Activated CD8-positive, alpha-beta memory T cell treated with anti-CD3 and anti-CD28 coated beads, Interleukin-2, amount 50 U/mL, for 48 hours (primary cell): ENCODE data around the gene INPP4A.
"Not testable (repeated sequence)": the region's sequence is repeated elsewhere in the genome, so short reads cannot be mapped to it uniquely, and the experiment has no call there.

Experiments
- DNase-seq: peaks from one replicate; pipeline ENCODE4 v3.0.0-alpha.2; 2020

Gene INPP4A

DNA sequence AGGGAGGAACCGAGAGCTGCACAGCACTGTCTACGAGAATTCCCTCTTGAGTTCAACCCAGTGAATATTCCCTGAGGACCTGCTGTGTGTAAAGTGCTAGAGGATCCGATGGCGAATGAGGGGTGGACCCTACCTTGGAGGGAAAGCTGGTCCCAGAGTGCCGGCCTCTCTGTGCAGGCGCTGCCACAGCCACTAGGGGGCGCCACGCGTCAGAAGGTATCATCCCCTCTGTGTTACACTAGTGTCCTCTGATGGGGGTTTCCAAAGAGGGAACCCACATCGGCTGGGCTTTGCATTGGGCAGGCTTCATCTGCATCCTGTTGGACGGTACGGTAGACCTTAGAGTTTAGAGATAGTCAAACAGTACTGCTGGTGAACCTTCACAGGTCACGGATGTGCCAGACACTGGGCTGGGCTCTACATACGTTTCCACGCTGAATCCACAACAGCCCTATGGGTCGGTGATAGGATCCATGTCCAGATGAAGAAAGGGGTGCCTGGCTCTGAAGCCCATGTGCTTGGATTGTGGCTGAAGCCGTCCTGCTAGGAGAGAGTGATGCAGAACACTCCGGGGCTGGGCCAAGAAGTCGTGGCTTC, 124.6 kb downstream of the INPP4A start:
- DNase-seq, result peak; percentile 96

GRCh38 chr2:98569915-98570314, 125.3 kb downstream of the INPP4A start:
- DNase-seq, result no peak

GRCh38 chr2:98570356-98570755, 125.7 kb downstream of the INPP4A start:
- no peak for DNase-seq

DNA sequence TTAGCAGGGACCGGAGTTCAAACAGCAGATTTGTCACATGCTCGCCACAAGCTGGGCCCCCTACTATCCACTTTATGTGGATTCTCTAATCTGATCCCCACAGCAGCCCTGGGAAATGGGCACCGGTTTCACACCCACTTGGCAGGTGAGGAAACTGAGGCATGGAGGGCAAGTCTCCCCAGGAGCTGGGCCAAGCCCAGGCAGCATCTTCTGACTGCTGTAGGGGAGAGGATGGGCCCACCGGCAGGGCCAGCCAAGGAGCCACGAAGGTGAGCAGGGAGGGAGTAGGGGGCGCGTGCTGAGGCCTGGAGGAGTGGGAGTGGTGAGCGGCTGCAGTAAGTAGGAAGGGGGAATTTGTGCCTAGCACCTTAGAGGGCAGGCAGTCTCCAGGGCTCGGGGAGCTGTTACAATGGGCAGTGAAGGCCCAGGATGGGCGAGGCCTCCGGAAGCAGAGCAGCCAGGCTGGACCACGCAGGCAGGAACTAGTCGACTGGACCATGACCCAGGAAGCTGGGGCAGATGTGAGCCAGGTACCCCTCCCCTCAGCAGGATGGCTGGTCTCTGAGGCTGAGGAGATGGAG, 126.6 kb downstream of the INPP4A start:
- no peak for DNase-seq

- DNase-seq, result no peak
These were observed 127.1 kb downstream of the INPP4A start for GRCh38 chr2:98571796-98572195.

DNA sequence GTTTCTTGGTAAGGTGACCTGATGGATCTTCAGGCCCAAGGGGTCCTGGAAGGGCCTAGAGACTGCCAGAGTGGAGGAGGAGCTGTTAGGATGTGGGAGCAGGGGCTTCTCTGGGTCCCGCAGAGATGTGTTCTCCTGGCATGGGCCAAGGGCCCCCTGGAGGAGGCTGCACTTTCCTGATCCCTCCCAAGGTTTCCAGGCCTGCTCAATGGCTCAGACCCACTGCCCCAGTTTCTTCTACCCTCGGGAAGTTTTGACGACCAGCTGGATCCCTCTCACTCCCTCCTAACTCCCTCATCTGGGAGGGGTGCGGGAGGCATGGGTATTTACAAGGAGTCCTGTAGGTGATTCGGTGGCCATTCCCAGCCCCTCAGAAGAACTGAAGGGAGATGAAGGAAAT, 127.6 kb downstream of the INPP4A start:
- DNase-seq, result no peak

- no peak for DNase-seq
These were observed 128.0 kb downstream of the INPP4A start for GRCh38 chr2:98572676-98573075.

DNA sequence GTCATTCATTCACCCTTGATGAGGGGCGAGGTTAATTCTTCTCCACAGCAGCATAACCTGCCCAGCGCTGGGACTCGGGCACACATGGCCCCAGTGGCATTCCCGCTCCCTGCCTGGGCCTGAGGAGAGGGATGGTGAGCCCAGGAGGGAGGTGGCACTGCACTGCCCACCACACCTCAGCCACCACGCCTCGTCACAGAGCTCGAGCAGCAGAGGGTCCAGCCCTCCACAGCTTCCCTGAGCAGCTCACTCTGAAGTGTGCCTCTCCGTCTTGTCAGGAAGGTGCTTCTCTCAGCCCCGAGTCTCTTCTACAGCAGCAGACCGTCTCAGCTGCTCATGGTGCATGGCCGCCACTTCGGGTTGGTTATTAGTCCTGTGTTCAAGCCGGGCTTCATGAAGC, 128.8 kb downstream of the INPP4A start:
- DNase-seq, result peak; percentile 33

DNA sequence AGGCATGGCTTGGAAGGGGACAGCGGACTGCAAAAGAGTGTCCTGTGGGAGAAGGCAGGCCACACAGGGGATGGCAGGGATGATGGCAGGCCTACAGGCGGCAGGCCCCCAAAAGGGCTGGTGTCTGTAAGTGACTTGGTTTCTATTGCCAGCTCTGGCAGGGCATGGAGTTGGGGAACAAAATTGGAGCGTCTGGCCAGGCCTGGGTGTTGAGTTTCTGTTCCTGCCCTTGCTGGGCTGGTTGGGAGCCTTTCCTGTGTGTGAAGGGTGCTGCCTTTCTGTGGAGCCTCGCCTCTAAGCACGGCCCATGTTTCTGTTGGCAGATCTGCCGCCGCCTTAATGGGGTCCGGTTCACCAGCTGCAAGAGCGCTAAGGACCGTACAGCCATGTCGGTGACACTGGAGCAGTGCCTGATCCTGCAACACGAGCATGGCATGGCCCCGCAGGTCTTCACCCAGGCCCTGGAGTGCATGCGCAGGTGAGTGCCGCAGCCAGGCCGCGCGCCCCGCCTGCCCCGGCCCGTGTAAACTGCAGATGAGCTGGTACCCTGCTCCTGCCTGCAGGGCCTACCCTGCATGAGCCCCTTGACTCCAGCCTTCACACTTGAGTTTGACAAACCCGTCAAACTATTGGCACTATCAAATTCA, 132.1 kb downstream of the INPP4A start:
- DNase-seq, result no peak

GRCh38 chr2:98577313-98577712, 132.7 kb downstream of the INPP4A start:
- DNase-seq, result no peak

- DNase-seq, result peak; percentile 25
These were observed 133.6 kb downstream of the INPP4A start for GRCh38 chr2:98578231-98578630.

GRCh38 chr2:98579926-98580325, 135.3 kb downstream of the INPP4A start:
- no peak for DNase-seq

GRCh38 chr2:98580656-98581284, 136.1 kb downstream of the INPP4A start:
- no peak for DNase-seq

GRCh38 chr2:98582523-98582922, 137.9 kb downstream of the INPP4A start:
- no peak for DNase-seq

DNA sequence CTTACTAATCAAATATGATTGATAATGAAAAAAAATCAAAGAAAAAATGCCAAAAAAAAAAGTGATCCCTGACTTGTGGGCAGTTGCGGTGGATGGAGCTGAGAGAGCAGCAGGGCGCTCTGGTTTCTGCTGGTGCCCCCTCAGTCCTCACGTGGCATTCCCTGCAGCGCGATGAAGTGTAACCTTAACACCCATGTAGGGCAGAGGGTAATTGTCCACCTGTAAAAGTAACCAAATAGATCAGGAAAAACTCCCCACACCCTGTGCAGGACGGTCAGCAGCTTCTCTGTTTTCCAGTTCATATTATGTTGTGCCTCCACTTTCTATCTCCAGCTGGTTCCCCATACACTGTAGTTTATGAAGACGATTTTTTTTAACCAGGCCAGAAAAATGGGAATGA, 138.6 kb downstream of the INPP4A start:
- DNase-seq, result no peak

- DNase-seq, result no peak
These were observed 139.4 kb downstream of the INPP4A start for GRCh38 chr2:98583816-98584618.

- no peak for DNase-seq
These were observed 140.7 kb downstream of the INPP4A start for GRCh38 chr2:98585386-98585785.

GRCh38 chr2:98586551-98587140, 142.0 kb downstream of the INPP4A start:
- no peak for DNase-seq

- no peak for DNase-seq
These were observed 144.3 kb downstream of the INPP4A start for GRCh38 chr2:98588880-98589431.

DNA sequence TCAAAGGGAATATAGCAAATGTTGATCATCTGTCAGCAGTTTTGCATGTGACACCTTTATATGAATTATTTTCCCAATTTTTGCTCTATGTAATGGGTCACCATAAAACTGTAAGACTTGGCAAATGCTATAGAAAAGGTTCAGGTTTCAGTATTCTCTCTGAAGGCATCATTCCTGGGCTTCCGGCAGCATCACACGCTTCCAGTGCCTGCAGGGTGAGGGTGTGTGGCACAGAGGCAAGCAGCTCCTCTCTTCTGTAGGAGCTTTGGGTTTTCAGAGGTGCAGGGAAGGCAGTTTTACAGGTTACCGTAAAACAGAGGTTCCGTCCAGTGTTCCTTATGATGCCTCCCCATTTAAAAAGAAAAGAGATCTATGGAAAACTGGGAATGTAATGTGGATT, 144.8 kb downstream of the INPP4A start:
- no peak for DNase-seq

- no peak for DNase-seq
These were observed 147.9 kb downstream of the INPP4A start for GRCh38 chr2:98592565-98592964.

DNA sequence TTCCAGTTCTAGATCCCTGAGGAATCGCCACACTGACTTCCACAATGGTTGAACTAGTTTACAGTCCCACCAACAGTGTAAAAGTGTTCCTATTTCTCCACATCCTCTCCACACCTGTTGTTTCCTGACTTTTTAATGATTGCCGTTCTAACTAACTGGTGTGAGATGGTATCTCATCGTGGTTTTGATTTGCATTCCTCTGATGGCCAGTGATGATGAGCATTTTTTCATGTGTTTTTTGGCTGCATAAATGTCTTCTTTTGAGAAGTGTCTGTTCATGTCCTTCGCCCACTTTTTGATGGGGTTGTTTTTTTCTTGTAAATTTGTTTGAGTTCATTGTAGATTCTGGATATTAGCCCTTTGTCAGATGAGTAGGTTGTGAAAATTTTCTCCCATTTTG, 150.0 kb downstream of the INPP4A start:
- DNase-seq, result not testable (repeated sequence)
